HEK293T (cell line): ENCODE data around the gene CFAP61.

Source experiments
- CTCF ChIA-PET: fragments of 350-600 bp; formaldehyde crosslinking; extraction: SDS; loops from one replicate; lab custom pipeline; 2021; ENCODE audit warnings: antibody characterized with exemption, inconsistent platforms; lab: Yijun Ruan, JAX
- POLR2A ChIA-PET: fragments of 350-600 bp; formaldehyde crosslinking; extraction: SDS; loops from one replicate; lab custom pipeline; 2020; ENCODE audit warnings: antibody characterized with exemption, inconsistent platforms; lab: Yijun Ruan, JAX
- DNase-seq: peaks from one replicate; pipeline ENCODE4 v3.0.0; 2012; ENCODE audit warnings: mixed read lengths; ENCODE audit errors: extremely low spot score
- ARNT ChIP-seq: fragments of 450-650 bp; IDR thresholded peaks from 2 replicates; pipeline ENCODE4 v1.6.1; 2017; ENCODE audit warnings: mild to moderate bottlenecking
- BHLHE40 ChIP-seq: fragments of 450-650 bp; IDR thresholded peaks from 2 replicates; pipeline ENCODE4 v1.6.1; 2016; ENCODE audit warnings: mild to moderate bottlenecking, moderate library complexity, borderline replicate concordance
- CTBP1 ChIP-seq: fragments of 450-650 bp; IDR thresholded peaks from 2 replicates; pipeline ENCODE4 v1.6.1; 2016; ENCODE audit warnings: borderline replicate concordance
- ELF4 ChIP-seq: fragments of 450-650 bp; IDR thresholded peaks from 2 replicates; pipeline ENCODE4 v1.6.1; 2017; ENCODE audit warnings: antibody characterized with exemption
- FOXA1 ChIP-seq: fragments of 450-650 bp; IDR thresholded peaks from 2 replicates; pipeline ENCODE4 v1.6.1; 2016; ENCODE audit warnings: mild to moderate bottlenecking
- FOXK2 ChIP-seq: fragments of 450-650 bp; IDR thresholded peaks from 2 replicates; pipeline ENCODE4 v1.6.1; 2016; ENCODE audit warnings: mild to moderate bottlenecking
- FOXM1 ChIP-seq: fragments of 450-650 bp; IDR thresholded peaks from 2 replicates; pipeline ENCODE4 v1.6.1; 2017; ENCODE audit warnings: mild to moderate bottlenecking, borderline replicate concordance
- HDGF ChIP-seq: fragments of 450-650 bp; IDR thresholded peaks from 2 replicates; pipeline ENCODE4 v1.6.1; 2017; ENCODE audit warnings: antibody characterized with exemption, borderline replicate concordance
- L3MBTL2 ChIP-seq: fragments of 450-650 bp; conservative IDR thresholded peaks from 2 replicates; pipeline ENCODE4 v1.6.1; 2016; ENCODE audit warnings: mild to moderate bottlenecking
- LEF1 ChIP-seq: fragments of 450-650 bp; IDR thresholded peaks from 2 replicates; pipeline ENCODE4 v1.6.1; 2017; ENCODE audit warnings: mild to moderate bottlenecking, borderline replicate concordance
- NFRKB ChIP-seq: fragments of 450-650 bp; IDR thresholded peaks from 2 replicates; pipeline ENCODE4 v1.6.1; 2016; ENCODE audit warnings: mild to moderate bottlenecking, moderate library complexity
- SP1 ChIP-seq: fragments of 450-650 bp; IDR thresholded peaks from 2 replicates; pipeline ENCODE4 v1.6.1; 2017
- SUZ12 ChIP-seq: fragments of 450-650 bp; IDR thresholded peaks from 2 replicates; pipeline ENCODE4 v1.6.1; 2016; ENCODE audit warnings: mild to moderate bottlenecking
- TARDBP ChIP-seq: fragments of 450-650 bp; IDR thresholded peaks from 2 replicates; pipeline ENCODE4 v1.6.1; 2016
- ZNF384 ChIP-seq: fragments of 450-650 bp; IDR thresholded peaks from 2 replicates; pipeline ENCODE4 v1.6.1; 2016
- TF ChIP-seq, protein P1 (sequence below): fragments of 450-650 bp; IDR thresholded peaks from 2 replicates; pipeline ENCODE4 v1.6.1; 2016

Gene CFAP61

DNA sequence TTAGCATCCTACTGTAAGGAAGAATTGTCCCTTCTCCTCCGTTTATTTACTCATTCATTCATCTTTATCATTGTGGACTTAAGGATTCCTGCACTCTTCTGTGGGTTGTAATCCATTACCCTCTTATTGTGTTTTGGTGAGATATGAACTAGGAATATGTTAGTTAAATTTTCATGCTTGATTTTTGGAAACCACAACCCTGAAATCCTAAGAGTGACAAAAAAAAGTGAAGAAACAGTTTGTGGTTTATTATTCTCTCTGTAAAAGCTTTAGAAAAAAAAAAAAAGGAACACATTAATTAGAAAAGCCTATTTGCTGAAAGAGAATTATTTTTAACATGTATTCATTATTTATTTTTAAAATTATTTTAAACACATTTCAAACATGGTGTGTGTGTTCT lies 278.8 kb downstream of the CFAP61 start:
- CTCF ChIA-PET: no interaction called here
- TF ChIP-seq SP1: no peak
- no peak for TF ChIP-seq FOXM1
- TF ChIP-seq SUZ12: no peak
- no peak for TF ChIP-seq TARDBP
- TF ChIP-seq NFRKB: no peak
- no peak for TF ChIP-seq BHLHE40
- TF ChIP-seq ARNT: no peak
- no peak for TF ChIP-seq ZNF384
- no peak for TF ChIP-seq LEF1
- no peak for TF ChIP-seq ELF4
- no peak for TF ChIP-seq L3MBTL2
- TF ChIP-seq CTBP1: no peak
- no peak for TF ChIP-seq FOXK2
- no peak for TF ChIP-seq FOXA1
- TF ChIP-seq HDGF: no peak
- TF ChIP-seq, protein P1, sequence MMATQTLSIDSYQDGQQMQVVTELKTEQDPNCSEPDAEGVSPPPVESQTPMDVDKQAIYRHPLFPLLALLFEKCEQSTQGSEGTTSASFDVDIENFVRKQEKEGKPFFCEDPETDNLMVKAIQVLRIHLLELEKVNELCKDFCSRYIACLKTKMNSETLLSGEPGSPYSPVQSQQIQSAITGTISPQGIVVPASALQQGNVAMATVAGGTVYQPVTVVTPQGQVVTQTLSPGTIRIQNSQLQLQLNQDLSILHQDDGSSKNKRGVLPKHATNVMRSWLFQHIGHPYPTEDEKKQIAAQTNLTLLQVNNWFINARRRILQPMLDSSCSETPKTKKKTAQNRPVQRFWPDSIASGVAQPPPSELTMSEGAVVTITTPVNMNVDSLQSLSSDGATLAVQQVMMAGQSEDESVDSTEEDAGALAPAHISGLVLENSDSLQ: no peak
- DNase-seq: no peak
- POLR2A ChIA-PET: no interaction called here

DNA sequence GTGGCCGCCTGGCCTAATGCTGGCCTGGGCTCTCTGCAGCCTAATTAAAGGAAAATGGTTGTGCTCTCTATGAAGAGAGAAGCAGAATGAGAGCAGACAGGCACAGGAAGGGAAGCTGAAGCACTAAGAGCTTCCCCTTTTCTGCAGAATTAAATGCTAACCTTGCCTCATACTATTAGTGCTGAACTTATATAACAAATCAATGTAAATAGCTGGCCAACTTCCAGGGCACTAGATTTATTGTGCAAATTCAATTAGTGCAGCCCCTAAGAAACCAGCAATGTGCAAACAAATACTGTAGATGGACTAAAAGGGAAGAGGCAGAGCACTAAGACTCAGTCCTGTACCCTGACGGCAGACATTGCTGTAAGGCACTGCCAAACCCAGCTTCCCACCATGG lies 279.5 kb downstream of the CFAP61 start:
- POLR2A ChIA-PET: no interaction called here
- TF ChIP-seq FOXK2 (no peak), CTBP1 (no peak), FOXA1 (no peak), SP1 (no peak)
- no peak for DNase-seq
- CTCF ChIA-PET: interaction anchor here (0.6 kb wide), 1 partner anchor 12 kb away, joined by 3 read pairs; no protein-coding TSS in a partner anchor

DNA sequence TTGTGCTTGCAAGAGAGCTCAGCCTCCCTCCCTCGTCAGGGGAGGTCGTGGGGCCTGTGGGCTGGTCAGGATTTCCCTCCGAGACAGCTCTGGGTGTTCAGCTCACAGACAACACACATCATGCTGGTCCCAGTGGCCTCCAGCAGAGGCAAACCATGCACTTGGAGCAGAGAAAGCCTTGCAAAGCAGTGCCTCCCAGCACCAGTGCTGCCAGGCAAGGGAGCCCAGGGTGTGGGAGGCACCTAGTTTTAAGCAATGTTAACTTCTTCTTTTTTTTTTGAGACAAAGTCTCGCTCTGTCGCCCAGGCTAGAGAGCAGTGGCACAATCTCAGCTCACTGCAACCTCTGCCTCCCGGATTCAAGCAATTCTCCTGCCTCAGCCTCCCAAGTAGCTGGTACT lies 281.5 kb downstream of the CFAP61 start:
- CTCF ChIA-PET: interaction anchor here (0.6 kb wide), 1 partner anchor 277 kb away, joined by 3 read pairs; no protein-coding TSS in a partner anchor
- TF ChIP-seq BHLHE40 (no peak), TARDBP (no peak), SP1 (no peak), NFRKB (no peak), ELF4 (no peak), LEF1 (no peak), FOXA1 (no peak), HDGF (no peak), SUZ12 (no peak), FOXK2 (no peak)
- TF ChIP-seq, protein P1: no peak
- DNase-seq: no peak
- POLR2A ChIA-PET: no interaction called here

DNA sequence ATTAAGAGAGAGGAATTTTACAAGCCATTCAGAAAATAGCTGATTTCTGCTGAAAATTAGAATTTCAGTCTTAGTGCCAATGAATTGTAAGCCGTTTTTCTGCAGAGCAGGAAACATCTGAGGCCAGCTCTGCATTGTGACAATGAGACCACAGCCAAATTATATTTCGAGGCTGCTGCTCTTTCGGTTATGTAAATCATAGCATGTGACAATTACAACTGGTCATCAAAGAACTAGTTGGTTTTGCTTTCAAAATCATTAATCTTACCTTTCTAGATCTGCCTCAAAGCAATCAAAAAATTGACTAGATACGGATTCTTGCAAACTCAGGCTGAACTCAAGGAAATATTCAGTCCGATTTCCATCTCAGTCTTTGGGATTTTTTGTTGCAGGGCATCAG lies 282.2 kb downstream of the CFAP61 start:
- no peak for TF ChIP-seq LEF1
- no peak for TF ChIP-seq ZNF384
- TF ChIP-seq L3MBTL2: no peak
- TF ChIP-seq CTBP1: no peak
- no peak for TF ChIP-seq ELF4
- TF ChIP-seq NFRKB: no peak
- TF ChIP-seq TARDBP: no peak
- TF ChIP-seq FOXK2: no peak
- no peak for TF ChIP-seq SP1
- no peak for TF ChIP-seq ARNT
- ChIA-PET POLR2A (no interaction called here), CTCF (no interaction called here)
- DNase-seq: no peak

DNA sequence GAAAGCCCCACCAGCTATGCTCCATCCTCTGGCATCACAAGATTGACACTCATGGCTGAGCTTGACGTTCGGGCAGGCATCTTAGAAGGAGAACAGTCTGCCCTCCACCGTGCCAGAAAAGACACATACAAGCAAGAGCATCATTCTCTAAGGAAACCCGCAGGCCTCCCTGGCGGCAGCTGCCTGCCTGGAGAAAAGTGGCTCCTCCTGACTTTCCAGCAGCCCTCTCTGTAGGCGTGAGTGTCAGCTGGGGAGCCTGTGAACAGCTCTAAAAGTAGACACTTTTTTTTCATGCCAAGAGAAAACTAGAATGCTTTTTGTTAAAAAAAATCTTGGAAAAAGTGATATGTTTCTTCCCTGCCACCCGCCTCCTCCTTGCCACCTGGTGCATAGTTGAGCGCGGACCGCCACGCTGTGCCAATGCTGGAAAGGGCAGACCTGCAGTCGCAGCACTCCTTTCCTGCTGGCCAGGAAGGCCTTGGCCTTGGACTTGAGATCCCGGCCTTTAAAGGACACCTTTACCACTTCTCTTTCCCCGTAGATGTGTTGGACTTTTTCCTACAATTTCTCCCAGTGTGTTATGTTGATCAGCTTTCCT lies 285.9 kb downstream of the CFAP61 start:
- no peak for DNase-seq
- CTCF ChIA-PET: no interaction called here
- POLR2A ChIA-PET: no interaction called here
- TF ChIP-seq ARNT (no peak), L3MBTL2 (no peak), FOXA1 (no peak), CTBP1 (no peak), SP1 (no peak), NFRKB (no peak), LEF1 (no peak), FOXM1 (no peak), SUZ12 (no peak), TARDBP (no peak)
- TF ChIP-seq, protein P1: no peak

DNA sequence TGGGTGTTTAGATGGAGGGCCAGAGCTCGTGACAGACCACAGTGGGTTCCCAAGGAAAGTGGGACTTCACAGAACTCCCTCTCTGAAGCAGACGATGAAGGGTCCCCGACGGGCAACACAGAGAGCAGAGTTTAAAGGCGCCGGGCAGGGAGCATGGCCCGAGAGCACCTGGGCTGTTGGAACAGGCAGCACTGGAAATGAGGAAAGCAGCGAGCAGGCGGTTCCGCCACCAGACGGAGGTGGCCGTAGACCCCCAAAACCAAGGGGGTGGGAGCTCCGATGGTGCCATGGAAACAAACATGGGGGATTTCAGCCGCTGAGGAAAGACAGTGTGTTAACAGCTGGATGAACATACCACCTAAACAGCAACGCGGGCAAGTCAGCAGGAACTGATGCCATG lies 288.1 kb downstream of the CFAP61 start:
- CTCF ChIA-PET: no interaction called here

More for the DNA sequence above, 288.1 kb downstream of the CFAP61 start:
- no peak for TF ChIP-seq ZNF384
- no peak for TF ChIP-seq CTBP1
- no peak for TF ChIP-seq FOXM1
- TF ChIP-seq HDGF: no peak
- no peak for TF ChIP-seq SP1
- TF ChIP-seq BHLHE40: no peak
- TF ChIP-seq SUZ12: no peak
- TF ChIP-seq TARDBP: no peak
- TF ChIP-seq FOXK2: no peak
- no peak for TF ChIP-seq L3MBTL2
- POLR2A ChIA-PET: no interaction called here
- DNase-seq: no peak
